Neural cell (in vitro differentiated cells): ENCODE results near the gene SAMD1. TPM values are rescaled to one million over a fixed set of nuclear protein-coding genes. Genes with fewer than 3 reads are reported as not detected.

Experiments
- H2AFZ ChIP-seq: fragments of 200-600, 300-800 bp; sonication (generic), shearing (Covaris generic); 2 replicates; pipeline ENCODE4 v1.6.0; 2014; ENCODE audit warnings: low read depth, mild to moderate bottlenecking, antibody characterized with exemption, low read length, moderate library complexity
- H3F3A ChIP-seq: fragments of 200-600 bp; shearing (Covaris generic); 2 replicates; pipeline ENCODE4 v1.6.1; 2016; ENCODE audit warnings: mild to moderate bottlenecking, moderate library complexity, mixed read lengths, antibody characterized with exemption, low read length; ENCODE audit not compliant: insufficient read depth, poor library complexity, severe bottlenecking
- H3K27ac ChIP-seq: fragments of 200-600, 300-800 bp; sonication (generic), shearing (Covaris generic); 2 replicates; pipeline ENCODE4 v1.5.1; 2014; ENCODE audit warnings: mild to moderate bottlenecking, low read length, moderate library complexity
- H3K27me3 ChIP-seq: fragments of 300-800, 200-600 bp; sonication (generic), shearing (Covaris generic); 2 replicates; pipeline ENCODE4 v1.6.0; 2014; ENCODE audit warnings: mild to moderate bottlenecking, low read depth, low read length, moderate library complexity; ENCODE audit not compliant: insufficient read depth
- H3K36me3 ChIP-seq: fragments of 300-800, 200-600 bp; sonication (generic), shearing (Covaris generic); 2 replicates; pipeline ENCODE4 v1.5.1; 2014; ENCODE audit warnings: mild to moderate bottlenecking, antibody characterized with exemption, low read length, moderate library complexity; ENCODE audit not compliant: insufficient read depth
- H3K4me2 ChIP-seq: fragments of 300-800, 200-600 bp; sonication (generic), shearing (Covaris generic); 2 replicates; pipeline ENCODE4 v1.6.0; 2014; ENCODE audit warnings: mild to moderate bottlenecking, low read length
- H3K4me3 ChIP-seq: fragments of 300-800, 200-600 bp; sonication (generic), shearing (Covaris generic); 2 replicates; pipeline ENCODE4 v1.5.1; 2014; ENCODE audit warnings: mild to moderate bottlenecking, low read length, moderate library complexity
- H3K79me2 ChIP-seq: fragments of 200-600 bp; shearing (Covaris generic); replicated peaks from 2 replicates; pipeline ENCODE4 v1.6.0; 2014; ENCODE audit warnings: mild to moderate bottlenecking, low read length, moderate library complexity; ENCODE audit not compliant: insufficient read depth
- H3K9ac ChIP-seq: fragments of 300-800, 200-600 bp; sonication (generic), shearing (Covaris generic); 2 replicates; pipeline ENCODE4 v1.6.1; 2016; ENCODE audit warnings: mild to moderate bottlenecking, low read length, mixed read lengths
- H3K9me2 ChIP-seq: fragments of 200-600 bp; shearing (Covaris generic); 2 replicates; pipeline ENCODE4 v1.6.1; 2016; ENCODE audit warnings: mild to moderate bottlenecking, low read length, mixed read lengths; ENCODE audit not compliant: insufficient read depth
- H3K9me3 ChIP-seq: fragments of 200-600, 300-800 bp; sonication (generic), shearing (Covaris generic); 2 replicates; pipeline ENCODE4 v1.6.1; 2016; ENCODE audit warnings: mild to moderate bottlenecking, mixed run types, low read length, moderate library complexity, mixed read lengths
- H4K20me1 ChIP-seq: fragments of 200-600 bp; shearing (Covaris generic); 2 replicates; pipeline ENCODE4 v1.6.1; 2016; ENCODE audit warnings: mild to moderate bottlenecking, mixed run types; ENCODE audit not compliant: insufficient read depth
- CTCF ChIP-seq: fragments of 450-650 bp; IDR thresholded peaks from 2 replicates; pipeline ENCODE4 v1.5.1; 2014; ENCODE audit warnings: antibody characterized with exemption, mild to moderate bottlenecking, moderate library complexity; ENCODE audit not compliant: poor library complexity, severe bottlenecking
- EP300 ChIP-seq: fragments of 450-650 bp; conservative IDR thresholded peaks from 2 replicates; pipeline ENCODE4 v1.6.1; 2014; ENCODE audit warnings: antibody characterized with exemption, mild to moderate bottlenecking, moderate library complexity; ENCODE audit not compliant: poor library complexity, severe bottlenecking
- EZH2 ChIP-seq: fragments of 200-600, 300-800 bp; shearing (Covaris generic), sonication (generic); IDR thresholded peaks from 2 replicates; pipeline ENCODE4 v1.6.1; 2014; ENCODE audit warnings: antibody characterized with exemption, low read length, borderline replicate concordance, mild to moderate bottlenecking; ENCODE audit not compliant: insufficient read depth, poor library complexity, severe bottlenecking
- MXI1 ChIP-seq: fragments of 450-650 bp; conservative IDR thresholded peaks from 2 replicates; pipeline ENCODE4 v1.6.1; 2014; ENCODE audit warnings: antibody characterized with exemption, mild to moderate bottlenecking; ENCODE audit not compliant: poor library complexity, severe bottlenecking
- POLR2AphosphoS5 ChIP-seq: IDR thresholded peaks from 2 replicates; pipeline ENCODE4 v1.6.1; 2012
- RAD21 ChIP-seq: fragments of 450-650 bp; conservative IDR thresholded peaks from 2 replicates; pipeline ENCODE4 v1.6.1; 2014; ENCODE audit warnings: antibody characterized with exemption, mild to moderate bottlenecking, moderate library complexity
- SMC3 ChIP-seq: fragments of 450-650 bp; conservative IDR thresholded peaks from 2 replicates; pipeline ENCODE4 v1.6.1; 2014; ENCODE audit warnings: antibody characterized with exemption, mild to moderate bottlenecking, moderate library complexity; ENCODE audit not compliant: poor library complexity
- TAF1 ChIP-seq: IDR thresholded peaks from 2 replicates; pipeline ENCODE4 v1.6.1; 2012; ENCODE audit warnings: low read depth
- polyA plus RNA-seq: library from polyadenylated mRNA; depleted of rRNA; stranded (reverse); fragments of >200 nt; gene quantifications from 2 replicates; pipeline ENCODE4 v1.2.3, GENCODE V29; 2014
- TF ChIP-seq, protein P1 (sequence below): IDR thresholded peaks from 2 replicates; pipeline ENCODE4 v1.6.1; 2012; ENCODE audit warnings: borderline replicate concordance

SAMD1 gene
- polyA plus RNA-seq, 1 donor from 2014 or later: 38.1 TPM

- Histone ChIP-seq H3K27me3 (no peaks in the 10 kb centered on the region), H3K9ac (no peak overlapping the region), H3K4me2 (no peak overlapping the region), H3K9me2 (no peaks in the 10 kb centered on the region), H3K79me2 (no peaks in the 10 kb centered on the region), H3K9me3 (no peaks in the 10 kb centered on the region), H4K20me1 (no peaks in the 10 kb centered on the region), H3K27ac (no peak overlapping the region), H3F3A (no peaks in the 10 kb centered on the region), H3K4me3 (no peak overlapping the region), H3K36me3 (peaks cover 3% of the 10 kb centered on the region), H2AFZ (no peak overlapping the region)
- TF ChIP-seq TAF1 (no peak), MXI1 (no peak), SMC3 (no peak), EP300 (no peak), POLR2AphosphoS5 (no peak), EZH2 (no peak), CTCF (no peak)
- TF ChIP-seq, protein P1, sequence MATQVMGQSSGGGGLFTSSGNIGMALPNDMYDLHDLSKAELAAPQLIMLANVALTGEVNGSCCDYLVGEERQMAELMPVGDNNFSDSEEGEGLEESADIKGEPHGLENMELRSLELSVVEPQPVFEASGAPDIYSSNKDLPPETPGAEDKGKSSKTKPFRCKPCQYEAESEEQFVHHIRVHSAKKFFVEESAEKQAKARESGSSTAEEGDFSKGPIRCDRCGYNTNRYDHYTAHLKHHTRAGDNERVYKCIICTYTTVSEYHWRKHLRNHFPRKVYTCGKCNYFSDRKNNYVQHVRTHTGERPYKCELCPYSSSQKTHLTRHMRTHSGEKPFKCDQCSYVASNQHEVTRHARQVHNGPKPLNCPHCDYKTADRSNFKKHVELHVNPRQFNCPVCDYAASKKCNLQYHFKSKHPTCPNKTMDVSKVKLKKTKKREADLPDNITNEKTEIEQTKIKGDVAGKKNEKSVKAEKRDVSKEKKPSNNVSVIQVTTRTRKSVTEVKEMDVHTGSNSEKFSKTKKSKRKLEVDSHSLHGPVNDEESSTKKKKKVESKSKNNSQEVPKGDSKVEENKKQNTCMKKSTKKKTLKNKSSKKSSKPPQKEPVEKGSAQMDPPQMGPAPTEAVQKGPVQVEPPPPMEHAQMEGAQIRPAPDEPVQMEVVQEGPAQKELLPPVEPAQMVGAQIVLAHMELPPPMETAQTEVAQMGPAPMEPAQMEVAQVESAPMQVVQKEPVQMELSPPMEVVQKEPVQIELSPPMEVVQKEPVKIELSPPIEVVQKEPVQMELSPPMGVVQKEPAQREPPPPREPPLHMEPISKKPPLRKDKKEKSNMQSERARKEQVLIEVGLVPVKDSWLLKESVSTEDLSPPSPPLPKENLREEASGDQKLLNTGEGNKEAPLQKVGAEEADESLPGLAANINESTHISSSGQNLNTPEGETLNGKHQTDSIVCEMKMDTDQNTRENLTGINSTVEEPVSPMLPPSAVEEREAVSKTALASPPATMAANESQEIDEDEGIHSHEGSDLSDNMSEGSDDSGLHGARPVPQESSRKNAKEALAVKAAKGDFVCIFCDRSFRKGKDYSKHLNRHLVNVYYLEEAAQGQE: no peak
Observed at GRCh38 chr19:14105680-14106079, 15.1 kb upstream of the SAMD1 start.

DNA sequence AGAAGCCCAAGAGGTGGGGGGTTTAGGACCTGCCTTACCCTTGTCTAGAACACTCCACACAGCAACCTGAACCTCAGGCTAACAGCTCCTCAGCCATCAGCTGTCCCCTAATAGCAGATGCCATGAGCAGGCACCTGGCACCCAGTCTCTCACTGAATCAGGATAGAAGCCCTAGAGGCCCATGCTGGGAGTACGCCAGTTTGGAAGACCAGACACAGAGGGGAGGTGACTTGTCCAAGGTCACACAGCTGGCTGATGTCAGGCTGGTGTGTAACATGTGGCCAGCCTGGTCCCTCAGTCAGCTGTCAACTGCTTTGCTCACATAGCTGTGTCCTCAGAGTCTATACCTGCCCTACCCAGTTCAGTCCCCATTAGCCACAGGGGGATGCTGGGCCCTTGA is 12.8 kb upstream of the SAMD1 start:
- no peak for TF ChIP-seq EP300
- no peak for TF ChIP-seq CTCF
- no peak for TF ChIP-seq TAF1
- no peak for TF ChIP-seq POLR2AphosphoS5
- no peak for TF ChIP-seq EZH2
- TF ChIP-seq RAD21: no peak
- no peak for TF ChIP-seq MXI1
- no peak for TF ChIP-seq SMC3
- TF ChIP-seq, protein P1: no peak
- H3K9ac ChIP-seq: no peak overlapping the region
- H3K27ac ChIP-seq: no peak overlapping the region
- no peaks in the 10 kb centered on the region for H3K27me3 ChIP-seq
- H3F3A ChIP-seq: no peaks in the 10 kb centered on the region
- no peak overlapping the region for H3K4me3 ChIP-seq
- H3K9me2 ChIP-seq: no peaks in the 10 kb centered on the region
- no peak overlapping the region for H3K4me2 ChIP-seq
- no peaks in the 10 kb centered on the region for H4K20me1 ChIP-seq
- no peak overlapping the region for H2AFZ ChIP-seq
- peaks cover 6% of the 10 kb centered on the region for H3K36me3 ChIP-seq
- no peaks in the 10 kb centered on the region for H3K79me2 ChIP-seq
- no peaks in the 10 kb centered on the region for H3K9me3 ChIP-seq
